Heart left ventricle (tissue), 13 donors: ENCODE measurements around the gene ICA1.

Experiments
- POLR2A ChIP-seq, 2 donors: fragments of 450-650 bp; IDR thresholded peaks; one replicate each; pipeline ENCODE4 v1.6.1; 2017; ENCODE audit warnings: antibody characterized with exemption in 2 of 2, mild to moderate bottlenecking in 2 of 2, moderate library complexity in 2 of 2
- TF ChIP-seq, protein P1 (sequence below), 12 donors: fragments of 200-600 bp; sonication (generic) in 4 of 12; IDR thresholded peaks; one replicate each; pipeline versions ENCODE4 v1.5.0 to v1.8.0; 2018 to 2022; ENCODE audit warnings: antibody characterized with exemption in 12 of 12, mild to moderate bottlenecking in 5 of 12
- donor health status: ischemic (EF 13 %, LVEDD 7.1; RV severe dilation, severe dysfunction).
- donor health status: DM: no; HTN: yes; CAD: no.
- donor health status: DM: no; HTN: no; CAD: no.
- donor health status: ischemic (EF 25% LVEDD 6.9; RV normal size, moderate dysfunction).
- donor health status: ischemic (EF 25% LVEDD 5.7; RV mildly dilated, moderate dysfunction).
- donor health status: ischemic (EF 35%, LVEDD 5.7; RV mildly dilated, moderate dysfunction).
- donor health status: nonischemic (EF 11% LVEDD 7.7; RV severe dilation, severe dysfunction).
- donor health status: DM: yes; HTN: yes; CAD: no.
- donor health status: PGD.
- donor health status: ischemic (EF 29% LVEDD 5.4; RV normal size, mild dysfunction).
- donor health status: nonischemic (EF 23%, LVEDD 6.1; RV moderate dilation, normal function).

DNA sequence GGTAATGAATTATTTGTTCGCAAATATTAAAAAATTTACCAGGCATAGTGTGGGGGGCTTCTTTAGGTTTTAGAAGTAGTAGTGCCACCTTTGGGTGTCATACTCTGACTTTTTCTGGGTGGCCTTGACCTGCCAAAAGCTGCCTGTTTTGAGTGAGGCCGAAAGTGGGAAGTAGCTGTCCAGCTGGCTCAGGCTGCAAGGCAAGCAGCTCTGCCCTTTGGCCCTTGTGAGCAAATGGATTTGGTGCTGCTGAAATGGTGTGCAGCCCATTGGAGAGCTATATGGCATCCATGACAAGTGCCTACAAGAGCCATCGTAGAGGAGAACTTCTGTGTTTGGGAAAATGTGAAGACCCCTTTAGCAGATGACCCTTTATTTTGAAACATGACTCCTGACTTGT, 20.2 kb upstream of the ICA1 start:
- TF ChIP-seq, protein P1, sequence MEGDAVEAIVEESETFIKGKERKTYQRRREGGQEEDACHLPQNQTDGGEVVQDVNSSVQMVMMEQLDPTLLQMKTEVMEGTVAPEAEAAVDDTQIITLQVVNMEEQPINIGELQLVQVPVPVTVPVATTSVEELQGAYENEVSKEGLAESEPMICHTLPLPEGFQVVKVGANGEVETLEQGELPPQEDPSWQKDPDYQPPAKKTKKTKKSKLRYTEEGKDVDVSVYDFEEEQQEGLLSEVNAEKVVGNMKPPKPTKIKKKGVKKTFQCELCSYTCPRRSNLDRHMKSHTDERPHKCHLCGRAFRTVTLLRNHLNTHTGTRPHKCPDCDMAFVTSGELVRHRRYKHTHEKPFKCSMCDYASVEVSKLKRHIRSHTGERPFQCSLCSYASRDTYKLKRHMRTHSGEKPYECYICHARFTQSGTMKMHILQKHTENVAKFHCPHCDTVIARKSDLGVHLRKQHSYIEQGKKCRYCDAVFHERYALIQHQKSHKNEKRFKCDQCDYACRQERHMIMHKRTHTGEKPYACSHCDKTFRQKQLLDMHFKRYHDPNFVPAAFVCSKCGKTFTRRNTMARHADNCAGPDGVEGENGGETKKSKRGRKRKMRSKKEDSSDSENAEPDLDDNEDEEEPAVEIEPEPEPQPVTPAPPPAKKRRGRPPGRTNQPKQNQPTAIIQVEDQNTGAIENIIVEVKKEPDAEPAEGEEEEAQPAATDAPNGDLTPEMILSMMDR (IDR thresholded peaks at IDR 0.05), result no peak
- no peak for TF ChIP-seq POLR2A (IDR thresholded peaks at IDR 0.05)
